Endothelial cell of umbilical vein (primary cell): Measurements from ENCODE around the gene KLB. TPM values are rescaled to one million over a fixed set of nuclear protein-coding genes. Genes with fewer than 3 reads are reported as not detected.

ENCODE experiments used
- BruUV-seq: library from RNA; stranded (reverse); fragments of 400-500 nt; replicated peaks from 2 replicates; lab custom pipeline; 2021; lab: Mats Ljungman, UMichigan
- CTCF ChIA-PET: fragments of 300-600, 350-600 bp; sonication (Branson Sonifier 250); formaldehyde crosslinking; loops from one replicate; lab custom pipeline; 2021; ENCODE audit warnings: antibody characterized with exemption, inconsistent platforms; lab: Charles Lee
- POLR2A ChIA-PET: fragments of 300-600, 350-600 bp; sonication (Branson Sonifier 250); formaldehyde crosslinking; loops from one replicate; lab custom pipeline; 2021; ENCODE audit warnings: antibody characterized with exemption, inconsistent platforms; lab: Charles Lee
- DNase-seq: peaks from one replicate; pipeline ENCODE4 v3.0.0-alpha.2; 2011; ENCODE audit warnings: low read depth, low spot score
- FAIRE-seq: peaks from 2 replicates; lab custom pipeline; 2011; peaks lifted over from hg19 to GRCh38; lab: Jason Lieb, UNC
- H2AFZ ChIP-seq: 2 replicates; pipeline ENCODE4 v1.6.0; 2012; ENCODE audit warnings: low read depth, low read length, control low read depth, inconsistent platforms
- H3K27ac ChIP-seq: 2 replicates; pipeline ENCODE4 v1.5.1; 2011; ENCODE audit warnings: low read depth, mild to moderate bottlenecking, control low read depth, low read length, moderate library complexity; ENCODE audit not compliant: insufficient read depth
- H3K27me3 ChIP-seq, 2 experiments: 2 replicates each; pipeline versions ENCODE4 v1.6.0 to v1.6.1; 2011; ENCODE audit warnings: low read length in 2 of 2, mixed read lengths in 1 of 2; ENCODE audit not compliant: control insufficient read depth in 2 of 2, insufficient read depth in 2 of 2
- H3K36me3 ChIP-seq, 2 experiments: 2 replicates in 1 of 2; 3 replicates in 1 of 2; pipeline ENCODE4 v1.5.1; 2011; ENCODE audit warnings: low read length in 2 of 2, mild to moderate bottlenecking in 1 of 2, moderate library complexity in 1 of 2; ENCODE audit not compliant: control insufficient read depth in 2 of 2, insufficient read depth in 2 of 2; ENCODE audit errors: extremely low read depth in 1 of 2
- H3K4me1 ChIP-seq: 3 replicates; pipeline ENCODE4 v1.5.1; 2011; ENCODE audit warnings: mild to moderate bottlenecking, low read length; ENCODE audit not compliant: control insufficient read depth, insufficient read depth; ENCODE audit errors: extremely low read depth
- H3K4me2 ChIP-seq: 2 replicates; pipeline ENCODE4 v1.6.1; 2011; ENCODE audit warnings: low read length, control low read depth, mixed read lengths; ENCODE audit not compliant: insufficient read depth
- H3K4me3 ChIP-seq, 3 experiments: fragments of 200-600 bp in 1 of 3; sonication (generic), shearing (Covaris generic) in 1 of 3; replicated peaks in 1 of 3; 2 replicates each; pipeline ENCODE4 v1.5.1; 2011 to 2016; ENCODE audit warnings: control low read depth in 3 of 3, low read length in 3 of 3, mild to moderate bottlenecking in 2 of 3, inconsistent platforms in 1 of 3, low read depth in 1 of 3, moderate library complexity in 1 of 3; ENCODE audit not compliant: insufficient read depth in 1 of 3
- H3K79me2 ChIP-seq: 2 replicates; pipeline ENCODE4 v1.6.0; 2012; ENCODE audit warnings: low read length, inconsistent platforms; ENCODE audit not compliant: control insufficient read depth, insufficient read depth
- H3K9ac ChIP-seq: replicated peaks from 2 replicates; pipeline ENCODE3; 2011; ENCODE audit warnings: low read length, control low read depth; ENCODE audit not compliant: insufficient read depth; ENCODE audit errors: extremely low read depth
- H3K9me1 ChIP-seq: replicated peaks from 3 replicates; pipeline ENCODE4 v1.6.0; 2011; ENCODE audit warnings: mild to moderate bottlenecking, low read length; ENCODE audit not compliant: control insufficient read depth, insufficient read depth; ENCODE audit errors: extremely low read depth
- H3K9me3 ChIP-seq: replicated peaks from 2 replicates; pipeline ENCODE4 v1.5.1; 2012; ENCODE audit warnings: low read length, inconsistent platforms; ENCODE audit not compliant: control insufficient read depth, insufficient read depth
- H4K20me1 ChIP-seq: replicated peaks from 2 replicates; pipeline ENCODE3; 2011; ENCODE audit warnings: mild to moderate bottlenecking, low read length; ENCODE audit not compliant: control insufficient read depth, insufficient read depth; ENCODE audit errors: extremely low read depth
- EZH2 ChIP-seq: IDR thresholded peaks from 2 replicates; pipeline ENCODE4 v1.6.1; 2012; ENCODE audit warnings: borderline replicate concordance, low read depth, mild to moderate bottlenecking, moderate library complexity, low read length, inconsistent platforms; ENCODE audit not compliant: severe bottlenecking
- FOS ChIP-seq: IDR thresholded peaks from 2 replicates; pipeline ENCODE4 v1.6.1; 2011; ENCODE audit warnings: mild to moderate bottlenecking, low read length, moderate library complexity, borderline replicate concordance; ENCODE audit not compliant: insufficient read depth
- GATA2 ChIP-seq: IDR thresholded peaks from 2 replicates; pipeline ENCODE4 v1.7.0; 2011; ENCODE audit warnings: low read depth, mild to moderate bottlenecking, moderate library complexity, mixed read lengths, low read length; ENCODE audit not compliant: insufficient read length, insufficient read depth
- JUN ChIP-seq: IDR thresholded peaks from 2 replicates; pipeline ENCODE4 v1.6.1; 2011; ENCODE audit warnings: borderline replicate concordance, low read depth; ENCODE audit not compliant: insufficient read length, insufficient read depth
- MYC ChIP-seq: IDR thresholded peaks from one replicate; pipeline ENCODE4 v1.6.1; 2011; ENCODE audit warnings: mild to moderate bottlenecking, low read depth, low read length
- POLR2A ChIP-seq: IDR thresholded peaks from 2 replicates; pipeline ENCODE4 v1.6.1; 2012; ENCODE audit warnings: low read depth, mild to moderate bottlenecking, control low read depth, low read length
- POLR2AphosphoS5 ChIP-seq: IDR thresholded peaks from 2 replicates; pipeline ENCODE4 v1.6.1; 2012; ENCODE audit warnings: low read depth, mild to moderate bottlenecking, control low read depth, low read length, moderate library complexity; ENCODE audit not compliant: insufficient read depth
- dilution Hi-C: fragments of 300-500 bp; cut with MboI; formaldehyde crosslinking; loops from one replicate; pipeline ENCODE4 v1.15.0; 2019; ENCODE audit warnings: low sequenced_read_pairs; ENCODE audit not compliant: extremely low pct_ligation_motif_present
- intact Hi-C: fragments of 100-400 bp; cut with micrococcal nuclease; formaldehyde crosslinking; loops from one replicate; pipeline ENCODE4 v1.10.0; 2022
- polyA plus RNA-seq, 4 experiments: library from polyadenylated mRNA; depleted of rRNA in 3 of 4; stranded (reverse) in 3 of 4; unstranded in 1 of 4; fragments of >200 nt; gene quantifications; 2 replicates each; pipeline versions ENCODE4 v1.2.1 to v1.2.3, GENCODE V29; 2011 to 2012; ENCODE audit warnings: missing spikeins in 1 of 4
- total RNA-seq: library from RNA; stranded (reverse); gene quantifications from 2 replicates; pipeline ENCODE4 v1.2.3, GENCODE V29; 2021
- TF ChIP-seq, protein P1 (sequence below): IDR thresholded peaks from 2 replicates; pipeline ENCODE4 v1.6.1; 2011; ENCODE audit not compliant: insufficient read depth, insufficient read length
- TF ChIP-seq, protein P2 (sequence below), 2 donors: IDR thresholded peaks; 1 replicate in 1 of 2; 2 replicates in 1 of 2; pipeline ENCODE4 v1.5.1; 2011; ENCODE audit warnings: low read length in 2 of 2, mild to moderate bottlenecking in 2 of 2, moderate library complexity in 2 of 2, control low read depth in 1 of 2, inconsistent platforms in 1 of 2, low read depth in 1 of 2; ENCODE audit not compliant: insufficient read depth in 1 of 2; ENCODE audit errors: extremely low read depth in 1 of 2

KLB gene
- total and polyA plus RNA-seq, 2 donors (not counting 3 experiments of a cell fraction or from before 2014, with no cell fraction given): 0.01 TPM; not detected in 1

DNA sequence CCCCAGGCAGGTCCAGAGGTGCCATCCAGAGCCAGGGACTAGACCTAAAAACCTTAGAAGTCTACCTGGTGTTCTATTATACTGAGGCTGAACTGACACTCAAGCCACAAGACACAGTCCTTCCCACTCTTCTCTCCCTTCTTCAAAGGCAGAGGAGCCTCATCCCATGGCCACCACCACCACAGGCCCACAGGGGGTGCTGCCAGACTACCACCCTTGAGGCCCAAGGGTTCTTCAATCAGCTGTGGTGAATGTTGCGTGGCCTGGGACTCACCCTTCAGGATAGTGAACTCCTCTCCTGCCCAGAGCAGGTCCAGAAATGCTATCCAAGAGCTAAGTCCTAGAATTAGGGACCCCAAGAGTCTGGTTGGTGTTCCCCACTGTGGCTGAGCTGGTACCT is 23.0 kb upstream of the KLB start:
- DNase-seq: no peak
- intact Hi-C loops: no loop called here
- H3K4me2 ChIP-seq: no peak overlapping the region

DNA sequence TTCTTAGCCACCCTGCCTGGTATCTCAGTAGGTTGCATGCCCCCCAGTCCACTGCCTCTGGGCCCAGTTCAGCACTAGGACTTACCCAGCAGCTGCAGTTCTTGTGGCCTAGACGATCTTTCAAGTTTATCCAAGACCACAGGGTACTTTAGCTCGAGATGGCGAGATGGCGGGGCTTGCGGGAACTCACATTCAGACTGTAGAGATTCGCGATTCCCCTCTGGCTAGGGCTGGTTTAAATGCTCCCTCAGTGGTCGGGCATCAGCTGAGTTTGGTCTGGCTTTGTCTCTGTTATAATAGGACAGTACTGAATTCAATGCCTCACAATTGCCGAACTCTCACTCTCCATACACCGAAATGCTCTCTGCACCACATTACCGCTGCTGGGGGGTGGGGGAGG is 22.2 kb upstream of the KLB start:
- POLR2A ChIA-PET: no interaction called here
- H3K4me2 ChIP-seq: no peak overlapping the region
- no peak overlapping the region for H3K9ac ChIP-seq
- dilution Hi-C loops: no loop called here
- H2AFZ ChIP-seq: no peak overlapping the region
- no peak overlapping the region for H3K4me3 ChIP-seq
- FAIRE-seq: no peak
- no peak for TF ChIP-seq POLR2AphosphoS5
- TF ChIP-seq POLR2A: no peak
- no peak for TF ChIP-seq GATA2
- TF ChIP-seq FOS: no peak
- TF ChIP-seq JUN: no peak
- no peak for TF ChIP-seq MYC
- TF ChIP-seq, protein P1, sequence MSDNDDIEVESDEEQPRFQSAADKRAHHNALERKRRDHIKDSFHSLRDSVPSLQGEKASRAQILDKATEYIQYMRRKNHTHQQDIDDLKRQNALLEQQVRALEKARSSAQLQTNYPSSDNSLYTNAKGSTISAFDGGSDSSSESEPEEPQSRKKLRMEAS: no peak
- TF ChIP-seq, protein P2, sequence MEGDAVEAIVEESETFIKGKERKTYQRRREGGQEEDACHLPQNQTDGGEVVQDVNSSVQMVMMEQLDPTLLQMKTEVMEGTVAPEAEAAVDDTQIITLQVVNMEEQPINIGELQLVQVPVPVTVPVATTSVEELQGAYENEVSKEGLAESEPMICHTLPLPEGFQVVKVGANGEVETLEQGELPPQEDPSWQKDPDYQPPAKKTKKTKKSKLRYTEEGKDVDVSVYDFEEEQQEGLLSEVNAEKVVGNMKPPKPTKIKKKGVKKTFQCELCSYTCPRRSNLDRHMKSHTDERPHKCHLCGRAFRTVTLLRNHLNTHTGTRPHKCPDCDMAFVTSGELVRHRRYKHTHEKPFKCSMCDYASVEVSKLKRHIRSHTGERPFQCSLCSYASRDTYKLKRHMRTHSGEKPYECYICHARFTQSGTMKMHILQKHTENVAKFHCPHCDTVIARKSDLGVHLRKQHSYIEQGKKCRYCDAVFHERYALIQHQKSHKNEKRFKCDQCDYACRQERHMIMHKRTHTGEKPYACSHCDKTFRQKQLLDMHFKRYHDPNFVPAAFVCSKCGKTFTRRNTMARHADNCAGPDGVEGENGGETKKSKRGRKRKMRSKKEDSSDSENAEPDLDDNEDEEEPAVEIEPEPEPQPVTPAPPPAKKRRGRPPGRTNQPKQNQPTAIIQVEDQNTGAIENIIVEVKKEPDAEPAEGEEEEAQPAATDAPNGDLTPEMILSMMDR (IDR thresholded peaks at IDR 0.05; ENCODE audit: extremely low read depth in 1 of 2, insufficient read depth in 1 of 2, low read depth in 1 of 2, low read length in 2 of 2): no peak
- TF ChIP-seq EZH2: no peak
- intact Hi-C loops: no loop called here
- no peak overlapping the region for H3K27ac ChIP-seq
- no peaks in the 10 kb centered on the region for H3K4me1 ChIP-seq
- no TSS peak for BruUV-seq
- peaks cover 2 to 7% of the 10 kb centered on the region in 2 experiments for H3K27me3 ChIP-seq
- CTCF ChIA-PET: no interaction called here
- no peaks in the 10 kb centered on the region for H4K20me1 ChIP-seq
- H3K36me3 ChIP-seq: no peaks in the 10 kb centered on the region
- H3K9me1 ChIP-seq: no peaks in the 10 kb centered on the region
- H3K79me2 ChIP-seq: no peaks in the 10 kb centered on the region
- no peaks in the 10 kb centered on the region for H3K9me3 ChIP-seq
- no peak for DNase-seq

More for the DNA sequence above, 23.0 kb upstream of the KLB start:
- Histone ChIP-seq H3K36me3 (no peaks in the 10 kb centered on the region), H3K79me2 (no peaks in the 10 kb centered on the region), H3K4me3 (no peak overlapping the region), H3K27me3 (peaks cover 2 to 10% of the 10 kb centered on the region in 2 experiments), H3K9me1 (no peaks in the 10 kb centered on the region), H3K9me3 (no peaks in the 10 kb centered on the region), H3K9ac (no peak overlapping the region), H4K20me1 (no peaks in the 10 kb centered on the region), H2AFZ (no peak overlapping the region), H3K27ac (no peak overlapping the region), H3K4me1 (no peaks in the 10 kb centered on the region)
- FAIRE-seq: no peak
- no peak for TF ChIP-seq POLR2A
- POLR2A ChIA-PET: no interaction called here
- CTCF ChIA-PET: no interaction called here
- dilution Hi-C loops: no loop called here
- no TSS peak for BruUV-seq
